GM19372 (cell line): ENCODE measurements around the gene DNAH2.
"Not testable (repeated sequence)": the region's sequence is repeated elsewhere in the genome, so short reads cannot be mapped to it uniquely, and the experiment has no call there.

Experiments used
- ATAC-seq: cut with Tn5 transposase; IDR thresholded peaks from one replicate; pipeline ENCODE4 v1.9.1; 2021; ENCODE audit warnings: mild to moderate bottlenecking, low read depth, moderate library complexity; ENCODE audit not compliant: unreplicated experiment

Gene DNAH2

GRCh38 chr17:7857713-7858521 lies 140.4 kb downstream of the DNAH2 start, which contains the start of gene CYB5D1:
TSS of gene CYB5D1 (plus strand) at chr17:7858003. CDS start at chr17:7858135, 132 bp downstream.
- peak; percentile 35 for ATAC-seq

DNA sequence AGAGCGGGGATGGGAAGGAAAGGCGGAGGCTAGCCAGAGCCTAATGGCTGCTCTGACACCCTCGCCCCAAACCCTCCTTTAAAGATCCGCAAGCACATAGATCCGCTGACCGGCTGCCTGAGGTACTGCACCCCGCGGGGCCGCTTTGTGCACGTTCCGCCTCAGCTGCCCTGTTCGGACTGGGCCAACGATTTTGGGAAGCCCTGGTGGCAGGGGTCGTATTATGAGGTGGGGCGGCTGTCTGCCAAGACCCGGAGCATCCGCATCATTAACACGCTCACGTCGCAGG lies 140.9 kb downstream of the DNAH2 start:
- no peak for ATAC-seq

DNA sequence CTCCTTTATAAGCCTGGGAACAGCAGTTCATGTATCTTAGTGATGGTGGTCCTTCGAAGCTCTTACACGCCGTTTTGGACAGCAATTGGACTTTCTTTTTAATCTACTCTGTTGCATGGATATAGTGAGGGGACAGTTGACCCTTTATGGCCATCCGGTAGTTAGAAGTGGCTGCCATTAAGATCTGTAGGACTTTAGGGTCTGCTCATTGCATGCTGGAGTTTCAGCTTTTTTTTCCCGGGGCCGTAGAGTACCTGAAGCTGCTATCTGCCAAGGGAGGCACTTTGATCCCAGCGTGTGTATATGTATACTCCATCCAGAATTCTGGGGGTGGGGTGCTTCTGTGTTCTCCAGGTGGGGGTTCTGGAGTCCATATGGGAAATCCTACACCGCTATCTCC lies 141.5 kb downstream of the DNAH2 start:
- ATAC-seq = no peak

DNA sequence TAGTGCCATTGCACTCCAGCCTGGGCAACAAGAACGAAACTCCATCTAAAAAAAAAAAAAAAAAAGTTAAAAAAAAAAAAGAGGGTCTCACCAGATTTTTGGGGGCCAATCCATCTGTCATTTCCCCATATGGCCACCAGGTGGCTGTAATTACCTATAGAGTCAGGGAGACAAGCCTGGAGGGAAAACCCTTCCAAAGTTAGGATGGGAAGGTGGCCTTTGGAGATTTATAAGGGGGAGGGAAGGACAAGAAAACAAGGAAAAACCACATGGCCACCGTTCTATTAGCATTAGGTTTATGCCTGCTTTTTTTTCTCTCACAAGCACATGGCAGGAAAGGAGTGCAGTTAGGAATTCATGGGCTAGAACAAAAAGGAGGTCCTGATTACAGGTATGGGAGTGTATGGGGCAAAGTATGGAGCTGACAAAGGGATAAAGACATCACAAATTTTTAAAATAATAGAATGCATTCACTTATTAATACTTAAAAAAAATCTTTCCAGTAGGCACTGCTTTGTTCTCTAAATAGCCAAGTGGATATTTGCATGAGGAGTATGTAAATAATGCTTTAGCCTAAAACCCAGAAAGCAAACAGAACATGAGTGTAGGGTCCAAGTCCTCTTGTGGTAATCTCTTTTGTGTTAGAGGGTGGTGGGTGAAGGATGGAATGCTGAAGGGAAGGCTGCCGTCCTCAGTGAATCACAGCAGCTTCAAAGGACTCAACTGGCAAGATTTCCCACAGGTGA lies 145.3 kb downstream of the DNAH2 start:
- no peak for ATAC-seq

DNA sequence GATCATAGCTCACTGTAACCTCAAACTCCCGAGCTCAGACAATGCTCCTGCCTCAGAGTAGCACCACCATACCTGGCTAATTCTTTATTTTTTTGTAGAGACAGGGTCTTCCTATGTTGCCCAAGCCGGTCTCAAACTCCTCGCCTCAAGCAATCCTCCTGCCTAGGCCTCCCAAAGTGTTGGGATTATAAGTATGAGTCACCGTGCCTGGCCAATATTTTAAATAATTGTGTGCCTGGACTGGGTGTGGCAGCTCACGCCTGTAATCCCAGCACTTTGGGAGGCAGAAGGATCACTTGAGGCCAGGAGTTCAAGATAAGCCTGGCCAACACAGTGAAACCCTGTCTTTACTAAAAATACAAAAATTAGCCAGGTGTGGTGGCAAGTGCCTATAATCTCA lies 146.8 kb downstream of the DNAH2 start:
- not testable (repeated sequence) for ATAC-seq

GRCh38 chr17:7864995-7865650 lies 147.6 kb downstream of the DNAH2 start:
- no peak for ATAC-seq

GRCh38 chr17:7867881-7868329 lies 150.4 kb downstream of the DNAH2 start:
- no peak for ATAC-seq

GRCh38 chr17:7873051-7873450 lies 155.5 kb downstream of the DNAH2 start:
- no peak for ATAC-seq

DNA sequence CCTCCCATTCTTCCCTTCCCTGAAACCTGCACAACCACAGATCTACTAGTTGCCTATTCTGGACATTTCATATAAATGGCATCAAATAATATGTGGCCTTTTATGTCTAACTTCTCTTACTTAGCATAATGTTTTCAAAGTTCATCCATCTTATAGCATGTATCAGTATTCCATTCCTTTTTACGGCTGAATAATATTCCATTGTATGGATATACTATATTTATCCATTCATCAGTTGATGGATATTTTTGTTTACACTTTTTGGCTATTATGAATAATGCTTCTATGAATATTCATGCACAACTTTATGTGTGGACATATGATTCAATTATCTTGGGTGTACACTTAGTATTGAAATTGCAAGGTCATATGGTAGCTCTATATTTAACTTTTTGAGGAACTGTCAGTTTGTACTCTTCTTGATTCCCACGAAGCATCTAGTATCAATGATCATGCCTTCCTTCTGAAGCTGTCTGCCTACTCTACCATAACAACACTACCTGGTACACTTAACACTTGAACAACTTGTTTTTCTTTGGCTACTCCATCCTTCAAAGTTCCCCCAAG lies 158.3 kb downstream of the DNAH2 start:
- ATAC-seq = no peak

DNA sequence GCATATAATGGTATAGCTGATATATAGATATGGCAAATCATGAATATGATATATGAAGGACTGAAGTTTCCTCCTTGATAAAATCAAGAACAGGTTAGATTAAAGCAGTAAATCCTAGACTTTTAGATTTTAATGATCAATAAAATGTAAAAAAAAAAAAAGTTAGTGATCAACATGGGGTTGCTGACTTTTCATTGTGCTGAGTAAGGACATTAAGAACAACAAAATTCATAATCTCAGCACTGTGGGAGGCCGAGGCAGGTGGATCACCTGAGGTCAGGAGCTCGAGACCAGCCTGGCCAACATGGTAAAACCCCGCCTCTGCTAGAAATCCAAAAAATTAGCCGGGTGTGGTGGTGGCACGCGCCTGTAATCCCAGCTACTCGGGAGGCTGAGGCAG lies 160.7 kb downstream of the DNAH2 start:
- ATAC-seq = no peak

DNA sequence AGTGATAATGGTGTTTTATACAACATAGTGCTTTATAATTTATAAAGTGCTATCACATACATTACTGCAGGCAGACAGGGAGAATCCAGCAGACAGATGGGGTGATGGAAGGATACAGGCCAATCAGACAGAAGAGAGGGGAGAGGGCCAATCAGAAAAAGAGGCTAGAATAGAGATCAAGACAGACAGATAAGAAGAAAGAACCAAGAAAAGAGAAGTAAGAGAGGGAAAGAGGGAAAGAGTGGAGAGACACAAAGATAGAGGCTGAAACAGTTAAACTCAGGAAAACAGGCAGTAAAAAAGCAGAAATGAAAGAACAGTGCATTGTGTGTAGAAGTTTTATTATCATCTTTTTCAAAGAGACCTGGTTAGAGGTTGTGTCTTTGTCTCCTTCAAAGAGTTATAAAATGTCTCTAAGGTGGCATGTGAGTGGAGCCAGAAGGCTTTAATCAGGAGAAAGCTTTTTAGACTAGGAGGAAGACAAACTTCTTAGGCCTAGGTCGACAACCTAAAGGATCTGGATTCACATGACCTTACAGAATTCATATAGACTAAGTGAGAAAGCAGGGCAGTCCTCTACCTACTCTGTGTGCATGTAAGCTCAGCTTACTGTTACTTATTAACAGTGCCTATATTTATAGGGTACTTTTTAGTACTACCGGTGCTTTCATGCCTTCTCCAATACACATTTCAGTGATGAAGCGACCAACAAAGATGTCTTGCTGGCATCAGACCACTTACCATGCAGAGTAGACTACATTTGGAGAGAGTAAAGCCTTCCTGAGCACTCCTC lies 162.7 kb downstream of the DNAH2 start:
- ATAC-seq = no peak

GRCh38 chr17:7881276-7882054 lies 163.9 kb downstream of the DNAH2 start:
- ATAC-seq = no peak

DNA sequence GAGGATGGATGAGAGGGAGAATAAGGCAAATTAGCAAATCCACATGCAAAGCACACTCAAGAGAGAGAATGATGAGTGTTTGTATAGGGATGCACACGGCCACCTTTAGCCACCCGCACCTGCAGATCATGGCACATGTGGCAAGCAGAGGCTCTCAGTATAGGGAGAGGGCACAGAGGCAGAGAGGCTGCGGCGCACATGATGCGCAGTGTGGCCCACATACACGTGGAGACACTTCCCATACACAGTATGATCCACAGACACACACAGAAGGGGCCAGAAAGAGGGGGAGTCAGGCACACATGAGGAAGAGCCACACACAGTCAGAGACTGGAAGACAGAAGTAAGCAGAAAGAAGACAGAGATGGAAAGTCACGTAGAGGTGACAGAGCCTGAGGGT lies 164.5 kb downstream of the DNAH2 start:
- ATAC-seq = no peak

GRCh38 chr17:7882629-7883028 lies 165.1 kb downstream of the DNAH2 start:
- no peak for ATAC-seq
